ENCODE measurements around the gene RB1.

DNA sequence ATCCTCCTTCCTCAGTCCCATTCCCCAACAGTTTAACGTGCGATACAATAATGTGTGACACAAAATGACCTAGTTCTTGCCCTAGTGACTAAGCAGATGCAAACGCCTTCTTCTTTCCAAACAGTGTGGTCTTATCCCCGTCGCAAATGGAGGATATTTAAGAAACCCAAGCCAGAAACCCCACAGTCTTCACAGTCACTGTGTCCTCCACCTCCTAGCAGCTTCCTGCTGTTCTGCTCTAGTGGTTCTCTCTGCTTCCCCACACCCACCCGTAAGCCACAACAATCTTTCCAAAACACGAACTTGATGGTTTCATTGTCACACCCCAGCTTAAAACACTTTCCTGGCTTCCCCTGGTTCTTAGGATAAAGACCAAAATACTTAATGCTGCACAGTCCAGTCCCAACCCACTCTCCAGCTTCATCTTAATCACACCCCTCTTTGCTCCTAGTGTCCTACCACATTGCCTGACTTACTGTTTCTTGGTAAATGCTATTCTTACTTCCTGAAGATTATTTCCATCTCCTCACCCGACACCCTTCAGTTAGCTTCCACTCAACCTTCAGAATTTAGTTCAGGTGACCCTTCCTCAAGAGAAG is 38.2 kb upstream of the RB1 start:
- TF ChIP-seq POLR2AphosphoS5 (IDR thresholded peaks at IDR 0.05; ENCODE audit: borderline replicate concordance, low read depth, low read length) (no peak), EZH2 (IDR thresholded peaks at IDR 0.05) (no peak)

Data from SK-N-MC (cell line).